ENCODE results near the gene ZFPM1.

GRCh38 chr16:88406096-88407041, 46.7 kb upstream of the ZFPM1 start:
- no peak for TF ChIP-seq POLR2A (IDR thresholded peaks at IDR 0.05)
- TF ChIP-seq CTCF (IDR thresholded peaks at IDR 0.05), result peak in 2 of 7 experiments; percentile 6 to 14

Data from body of pancreas (tissue), 4 donors.